Upper lobe of right lung (tissue), 1 donor: Measurements from ENCODE around the gene UCMA. TPM values are rescaled to one million over a fixed set of nuclear protein-coding genes. Genes with fewer than 3 reads are reported as not detected.
A peak's percentile ranks its signal among the peaks of the same experiment; 100 is the strongest.

Experiments used
- ATAC-seq: fragments of 200-7000 bp; cut with Tn5 transposase; one replicate; pipeline ENCODE4 v1.9.1; 2020; ENCODE audit warnings: mild to moderate bottlenecking, moderate library complexity
- DNase-seq: peaks from one replicate; pipeline ENCODE4 v3.0.0-alpha.2; 2020
- H3K27ac ChIP-seq: fragments of 200-600 bp; one replicate; pipeline ENCODE4 v1.8.0; 2022
- H3K27me3 ChIP-seq: fragments of 200-600 bp; one replicate; pipeline ENCODE4 v1.8.0; 2022; ENCODE audit warnings: mild to moderate bottlenecking
- H3K36me3 ChIP-seq: fragments of 200-600 bp; one replicate; pipeline ENCODE4 v1.8.0; 2022
- H3K4me1 ChIP-seq: fragments of 200-600 bp; one replicate; pipeline ENCODE4 v1.8.0; 2022
- H3K4me3 ChIP-seq: fragments of 200-600 bp; one replicate; pipeline ENCODE4 v1.8.0; 2022; ENCODE audit warnings: mild to moderate bottlenecking
- H3K9me3 ChIP-seq: fragments of 200-600 bp; one replicate; pipeline ENCODE4 v1.8.0; 2022
- intact Hi-C: fragments of 100-400 bp; cut with DNase I; formaldehyde crosslinking; loops from one replicate; pipeline ENCODE4 v1.11.0; 2022
- total RNA-seq: library from RNA; stranded (reverse); fragmentation: NEBNext Ultra II Directional; extraction: Animal tissue kit (Norgen Biotek cat#: 25700); gene quantifications from one replicate; pipeline ENCODE4 v1.2.1, GENCODE V29; 2021
- TF ChIP-seq, protein P1 (sequence below): fragments of 200-600 bp; IDR thresholded peaks from one replicate; pipeline ENCODE4 v1.8.0; 2022; ENCODE audit warnings: antibody characterized with exemption
- donor health status: DM: no; HTN: yes; CAD: no; lungs with severe emphysema.

UCMA gene
- total RNA-seq, 1 donor from 2014 or later = not detected

DNA sequence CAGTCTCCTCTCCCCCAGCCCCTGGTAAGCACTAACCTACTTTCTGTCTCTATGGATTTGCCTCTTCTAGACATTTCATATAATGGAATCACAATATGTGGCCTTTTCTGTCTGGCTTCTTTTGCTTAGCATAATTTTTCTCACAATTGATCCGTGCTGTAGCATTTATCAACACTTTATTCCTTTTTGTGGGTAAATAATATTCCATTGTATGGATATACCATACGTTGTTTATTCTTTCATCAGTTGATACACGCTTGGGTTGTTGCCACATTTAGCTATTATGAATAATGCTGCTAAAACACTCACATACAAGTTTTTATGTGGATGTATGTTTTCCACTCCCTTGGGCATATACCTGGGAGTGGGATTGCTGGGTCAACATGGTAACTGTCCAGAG, 47.0 kb downstream of the UCMA start:
- Histone ChIP-seq H3K27me3 (no peaks in the 10 kb centered on the region), H3K9me3 (no peaks in the 10 kb centered on the region), H3K36me3 (no peaks in the 10 kb centered on the region), H3K27ac (no peak overlapping the region), H3K4me1 (no peaks in the 10 kb centered on the region), H3K4me3 (no peak overlapping the region)
- DNase-seq = no peak
- TF ChIP-seq, protein P1, sequence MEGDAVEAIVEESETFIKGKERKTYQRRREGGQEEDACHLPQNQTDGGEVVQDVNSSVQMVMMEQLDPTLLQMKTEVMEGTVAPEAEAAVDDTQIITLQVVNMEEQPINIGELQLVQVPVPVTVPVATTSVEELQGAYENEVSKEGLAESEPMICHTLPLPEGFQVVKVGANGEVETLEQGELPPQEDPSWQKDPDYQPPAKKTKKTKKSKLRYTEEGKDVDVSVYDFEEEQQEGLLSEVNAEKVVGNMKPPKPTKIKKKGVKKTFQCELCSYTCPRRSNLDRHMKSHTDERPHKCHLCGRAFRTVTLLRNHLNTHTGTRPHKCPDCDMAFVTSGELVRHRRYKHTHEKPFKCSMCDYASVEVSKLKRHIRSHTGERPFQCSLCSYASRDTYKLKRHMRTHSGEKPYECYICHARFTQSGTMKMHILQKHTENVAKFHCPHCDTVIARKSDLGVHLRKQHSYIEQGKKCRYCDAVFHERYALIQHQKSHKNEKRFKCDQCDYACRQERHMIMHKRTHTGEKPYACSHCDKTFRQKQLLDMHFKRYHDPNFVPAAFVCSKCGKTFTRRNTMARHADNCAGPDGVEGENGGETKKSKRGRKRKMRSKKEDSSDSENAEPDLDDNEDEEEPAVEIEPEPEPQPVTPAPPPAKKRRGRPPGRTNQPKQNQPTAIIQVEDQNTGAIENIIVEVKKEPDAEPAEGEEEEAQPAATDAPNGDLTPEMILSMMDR = no peak
- no peak for ATAC-seq
- intact Hi-C loops = no loop called here

GRCh38 chr10:13184730-13185514, 49.3 kb downstream of the UCMA start:
- TF ChIP-seq, protein P1 = no peak
- H3K9me3 ChIP-seq = no peaks in the 10 kb centered on the region
- no peak overlapping the region for H3K27ac ChIP-seq
- no peaks in the 10 kb centered on the region for H3K27me3 ChIP-seq
- peak; percentile 88 for ATAC-seq
- DNase-seq = no peak
- intact Hi-C loops = no loop called here
- no peak overlapping the region for H3K4me3 ChIP-seq
- H3K4me1 ChIP-seq = no peaks in the 10 kb centered on the region
- no peaks in the 10 kb centered on the region for H3K36me3 ChIP-seq

DNA sequence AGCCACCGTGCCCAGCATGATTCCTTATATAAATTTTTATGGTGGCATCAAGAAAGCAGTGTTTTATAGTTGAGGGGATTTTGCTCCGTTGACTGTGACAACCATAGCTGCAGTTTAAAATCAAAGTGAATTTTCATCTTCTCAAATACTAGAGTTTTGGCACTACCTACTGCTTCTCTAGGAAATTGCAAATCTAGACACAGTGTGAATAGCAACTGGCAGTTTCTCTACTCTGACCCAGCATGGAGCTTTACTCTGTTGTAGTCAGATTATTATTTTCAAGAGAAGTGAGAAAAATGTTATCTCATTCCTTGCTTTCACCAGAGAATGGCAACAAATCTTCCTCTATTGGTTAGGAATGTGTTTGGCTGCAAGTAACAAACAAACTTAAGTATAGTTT, 49.9 kb downstream of the UCMA start:
- ATAC-seq (no peak), DNase-seq (no peak)
- Histone ChIP-seq H3K4me3 (no peak overlapping the region), H3K9me3 (no peaks in the 10 kb centered on the region), H3K27ac (no peak overlapping the region), H3K4me1 (no peaks in the 10 kb centered on the region), H3K36me3 (no peaks in the 10 kb centered on the region), H3K27me3 (no peaks in the 10 kb centered on the region)
- intact Hi-C loops = no loop called here
- TF ChIP-seq, protein P1 = no peak

DNA sequence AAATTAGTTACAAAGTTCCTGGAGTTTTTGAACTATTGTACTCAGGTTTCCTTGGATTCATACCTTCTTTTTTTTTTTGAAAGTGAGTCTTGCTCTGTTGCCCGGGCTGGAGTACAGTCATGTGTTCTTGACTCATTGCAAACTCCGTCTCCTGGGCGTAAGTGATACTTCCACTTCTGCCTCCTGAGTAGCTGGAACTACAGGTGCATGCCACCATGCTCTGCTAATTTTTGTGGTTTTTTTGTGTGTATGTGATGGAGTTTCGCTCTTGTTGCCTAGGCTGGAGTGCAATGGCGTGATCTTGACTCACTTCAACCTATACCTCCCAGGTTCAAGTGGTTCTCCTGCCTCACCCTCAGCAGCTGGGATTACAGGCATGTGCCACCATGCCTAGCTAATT, 50.5 kb downstream of the UCMA start:
- Histone ChIP-seq H3K27ac (no peak overlapping the region), H3K9me3 (no peaks in the 10 kb centered on the region), H3K4me3 (no peak overlapping the region), H3K36me3 (no peaks in the 10 kb centered on the region), H3K27me3 (no peaks in the 10 kb centered on the region), H3K4me1 (no peaks in the 10 kb centered on the region)
- no peak for ATAC-seq
- no peak for DNase-seq
- intact Hi-C loops = no loop called here
- TF ChIP-seq, protein P1 = no peak

DNA sequence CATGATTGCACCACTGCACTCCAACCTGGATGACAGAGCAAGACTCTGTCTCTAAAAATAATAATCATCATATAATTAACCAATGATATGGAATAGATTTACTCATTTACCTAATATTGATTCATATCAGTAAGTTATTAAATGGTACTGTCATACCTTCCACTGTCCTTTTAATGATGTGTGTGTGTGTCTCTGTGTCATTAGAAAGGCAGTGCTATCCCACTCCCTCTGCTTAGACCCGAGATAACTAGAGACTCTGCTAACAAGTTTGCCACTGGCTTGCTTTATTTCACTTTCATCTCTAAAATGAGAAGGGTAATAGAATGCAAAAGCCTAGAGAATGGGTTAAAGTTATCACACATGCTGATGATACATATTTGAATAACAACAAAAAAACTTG, 51.8 kb downstream of the UCMA start:
- intact Hi-C loops = no loop called here
- TF ChIP-seq, protein P1 = no peak
- Histone ChIP-seq H3K4me1 (no peaks in the 10 kb centered on the region), H3K9me3 (no peaks in the 10 kb centered on the region), H3K4me3 (no peak overlapping the region), H3K36me3 (no peaks in the 10 kb centered on the region), H3K27ac (no peak overlapping the region), H3K27me3 (no peaks in the 10 kb centered on the region)
- ATAC-seq = no peak
- no peak for DNase-seq
